Measurements from ENCODE around the gene OBSCN.

OBSCN gene

GRCh38 chr1:228341450-228341813, 133.6 kb downstream of the OBSCN start:
- DNase-seq (ENCODE audit: low read depth), result no peak

GRCh38 chr1:228341814-228342626, 134.2 kb downstream of the OBSCN start:
- DNase-seq (ENCODE audit: low read depth), result no peak

- no peak for DNase-seq (ENCODE audit: low read depth)
Observed at GRCh38 chr1:228342627-228343190, 134.9 kb downstream of the OBSCN start.

GRCh38 chr1:228343191-228343661, 135.4 kb downstream of the OBSCN start:
- no peak for DNase-seq (ENCODE audit: low read depth)

- DNase-seq (ENCODE audit: low read depth), result no peak
Observed at GRCh38 chr1:228344631-228345072, 136.8 kb downstream of the OBSCN start.

GRCh38 chr1:228345201-228345930, 137.5 kb downstream of the OBSCN start:
- no peak for DNase-seq (ENCODE audit: low read depth)

GRCh38 chr1:228346731-228347130, 138.9 kb downstream of the OBSCN start:
- DNase-seq (ENCODE audit: low read depth), result no peak

- no peak for DNase-seq (ENCODE audit: low read depth)
Observed at GRCh38 chr1:228347181-228347580, 139.3 kb downstream of the OBSCN start.

GRCh38 chr1:228348708-228349467, 141.0 kb downstream of the OBSCN start:
- DNase-seq (ENCODE audit: low read depth), result no peak

- no peak for DNase-seq (ENCODE audit: low read depth)
Observed at GRCh38 chr1:228349701-228350171, 141.9 kb downstream of the OBSCN start.

- DNase-seq (ENCODE audit: low read depth), result no peak
Observed at GRCh38 chr1:228350179-228350742, 142.4 kb downstream of the OBSCN start.

- no peak for DNase-seq (ENCODE audit: low read depth)
Observed at GRCh38 chr1:228350831-228351781, 143.3 kb downstream of the OBSCN start.

- no peak for DNase-seq (ENCODE audit: low read depth)
Observed at GRCh38 chr1:228351850-228352249, 144.0 kb downstream of the OBSCN start.

- no peak for DNase-seq (ENCODE audit: low read depth)
Observed at GRCh38 chr1:228352677-228353481, 145.0 kb downstream of the OBSCN start.

- no peak for DNase-seq (ENCODE audit: low read depth)
Observed at GRCh38 chr1:228353601-228354371, 145.9 kb downstream of the OBSCN start.

- no peak for DNase-seq (ENCODE audit: low read depth)
Observed at GRCh38 chr1:228354390-228355320, 146.8 kb downstream of the OBSCN start.

- DNase-seq (ENCODE audit: low read depth), result no peak
Observed at GRCh38 chr1:228356897-228357680, 149.2 kb downstream of the OBSCN start.

Measured in stimulated activated CD4-positive, alpha-beta T cell treated with anti-CD3 and anti-CD28 coated beads, Interleukin-2, amount 100 ng/mL, for 4 hours (primary cell).